ENCODE results near the gene HOXB1.

GRCh38 chr17:48564188-48565021 lies 33.6 kb upstream of the HOXB1 start:
- no peak for TF ChIP-seq CTCF (IDR thresholded peaks at IDR 0.05)
- no peak for TF ChIP-seq POLR2A (IDR thresholded peaks at IDR 0.05)
